GM12878 (cell line): ENCODE results near the gene HLA-DQB1. TPM values are rescaled to one million over a fixed set of nuclear protein-coding genes. Genes with fewer than 3 reads are reported as not detected.

Experiments
- BHLHE40 ChIP-seq, 2 experiments: fragments of 450-650 bp in 1 of 2; IDR thresholded peaks; 2 replicates each; pipeline ENCODE4 v1.6.1; 2011 to 2017; ENCODE audit warnings: low read depth in 2 of 2, borderline replicate concordance in 1 of 2, improper control_type of control experiment in 1 of 2, low read length in 1 of 2, mild to moderate bottlenecking in 1 of 2
- BMI1 ChIP-seq: fragments of 450-650 bp; IDR thresholded peaks from 2 replicates; pipeline ENCODE4 v1.6.1; 2016; ENCODE audit warnings: mild to moderate bottlenecking, moderate library complexity, borderline replicate concordance
- CBFB ChIP-seq: IDR thresholded peaks from 2 replicates; pipeline ENCODE4 v1.6.1; 2016; ENCODE audit warnings: antibody characterized with exemption, low read depth
- CBX5 ChIP-seq: sonication (generic); IDR thresholded peaks from 2 replicates; pipeline ENCODE4 v1.6.1; 2016; ENCODE audit warnings: low read depth, moderate library complexity, mild to moderate bottlenecking, inconsistent platforms
- CREM ChIP-seq: IDR thresholded peaks from 2 replicates; pipeline ENCODE4 v1.6.1; 2014; ENCODE audit warnings: antibody characterized with exemption, low read depth
- DPF2 ChIP-seq: fragments of 450-650 bp; IDR thresholded peaks from 2 replicates; pipeline ENCODE4 v1.6.1; 2017; ENCODE audit warnings: mild to moderate bottlenecking
- HDAC6 ChIP-seq: fragments of 200-600 bp; sonication (generic); IDR thresholded peaks from one replicate; pipeline ENCODE4 v1.8.0; 2017; ENCODE audit warnings: antibody characterized with exemption; ENCODE audit not compliant: unreplicated experiment
- JUND ChIP-seq: IDR thresholded peaks from 2 replicates; pipeline ENCODE4 v1.6.1; 2012; ENCODE audit warnings: low read depth, mild to moderate bottlenecking, low read length, improper control_type of control experiment, moderate library complexity
- KLF5 ChIP-seq: fragments of 450-650 bp; IDR thresholded peaks from 2 replicates; pipeline ENCODE4 v1.6.1; 2014; ENCODE audit warnings: mild to moderate bottlenecking; ENCODE audit not compliant: partially characterized antibody
- NBN ChIP-seq: fragments of 450-650 bp; IDR thresholded peaks from 2 replicates; pipeline ENCODE4 v1.6.1; 2016
- NFIC ChIP-seq: IDR thresholded peaks from 2 replicates; pipeline ENCODE4 v1.6.1; 2012; ENCODE audit warnings: low read depth, mild to moderate bottlenecking, inconsistent platforms, low read length, moderate library complexity
- NFYB ChIP-seq: IDR thresholded peaks from 2 replicates; pipeline ENCODE4 v1.6.1; 2011; ENCODE audit warnings: low read depth, mild to moderate bottlenecking, low read length, improper control_type of control experiment, moderate library complexity; ENCODE audit not compliant: insufficient read depth
- POLR2A ChIP-seq: IDR thresholded peaks from 2 replicates; pipeline ENCODE4 v1.6.1; 2011; ENCODE audit warnings: low read depth, mild to moderate bottlenecking, low read length
- POLR2AphosphoS2 ChIP-seq: IDR thresholded peaks from 2 replicates; pipeline ENCODE4 v1.6.1; 2011; ENCODE audit warnings: low read depth, mild to moderate bottlenecking, low read length, improper control_type of control experiment, moderate library complexity
- RFX5 ChIP-seq: IDR thresholded peaks from 2 replicates; pipeline ENCODE4 v1.6.1; 2011; ENCODE audit warnings: low read depth, low read length, improper control_type of control experiment
- SIN3A ChIP-seq: IDR thresholded peaks from 2 replicates; pipeline ENCODE4 v1.6.1; 2012; ENCODE audit warnings: low read depth, low read length, improper control_type of control experiment
- SUZ12 ChIP-seq: fragments of 200-600 bp; sonication (generic); IDR thresholded peaks from one replicate; pipeline ENCODE4 v1.6.1; 2018; ENCODE audit warnings: antibody characterized with exemption, mild to moderate bottlenecking; ENCODE audit not compliant: unreplicated experiment
- TCF12 ChIP-seq: IDR thresholded peaks from 2 replicates; pipeline ENCODE4 v1.6.1; 2011; ENCODE audit warnings: low read depth, mild to moderate bottlenecking, low read length
- TCF7 ChIP-seq: IDR thresholded peaks from 2 replicates; pipeline ENCODE4 v1.6.1; 2014; ENCODE audit warnings: antibody characterized with exemption, borderline replicate concordance
- ZNF217 ChIP-seq: fragments of 450-650 bp; IDR thresholded peaks from 2 replicates; pipeline ENCODE4 v1.6.1; 2017; ENCODE audit warnings: antibody characterized with exemption, mild to moderate bottlenecking
- ZNF24 ChIP-seq: fragments of 450-650 bp; IDR thresholded peaks from 2 replicates; pipeline ENCODE4 v1.6.1; 2017; ENCODE audit warnings: antibody characterized with exemption, mild to moderate bottlenecking
- ZNF274 ChIP-seq: IDR thresholded peaks from one replicate; pipeline ENCODE4 v1.8.0; 2011; ENCODE audit not compliant: insufficient read length, insufficient read depth
- polyA plus RNA-seq, 11 experiments: library from polyadenylated mRNA; depleted of rRNA in 4 of 11; unstranded in 6 of 11; stranded (reverse) in 5 of 11; fragments of >200 nt; fragmentation: Nextera tagmentation in 4 of 11; fragmentation: Illumina TruSeq in 1 of 11; extraction: Ambion mirVana in 4 of 11; extraction: Trizol in 1 of 11; gene quantifications; 1 replicate in 1 of 11; 2 replicates in 10 of 11; pipeline versions ENCODE4 v1.2.1 to v1.2.3, GENCODE V29; 2011 to 2016; ENCODE audit warnings: inconsistent platforms in 2 of 11, missing spikeins in 2 of 11, low read depth in 1 of 11
- total RNA-seq, 4 experiments: library from RNA; depleted of rRNA in 3 of 4; stranded (reverse); fragments of >200 nt in 3 of 4; fragmentation: Illumina TruSeq in 1 of 4; extraction: Trizol in 1 of 4; gene quantifications; 2 replicates each; pipeline versions ENCODE4 v1.2.1 to v1.2.3, GENCODE V29; 2013 to 2021
- TF ChIP-seq, protein P1 (sequence below): fragments of 450-650 bp; IDR thresholded peaks from 2 replicates; pipeline ENCODE4 v1.6.1; 2016; ENCODE audit warnings: mild to moderate bottlenecking
- TF ChIP-seq, protein P2 (sequence below): fragments of 450-650 bp; IDR thresholded peaks from 2 replicates; pipeline ENCODE4 v1.6.1; 2017; ENCODE audit warnings: mild to moderate bottlenecking
- TF ChIP-seq, protein P3 (sequence below): IDR thresholded peaks from 2 replicates; pipeline ENCODE4 v1.6.1; 2011; ENCODE audit warnings: low read depth, mild to moderate bottlenecking, low read length, moderate library complexity, borderline replicate concordance; ENCODE audit errors: extremely low read depth
- TF ChIP-seq, protein P4 (sequence below): fragments of 150-350 bp; IDR thresholded peaks from 2 replicates; pipeline ENCODE4 v1.6.1; 2014; ENCODE audit warnings: mild to moderate bottlenecking, low read depth, low read length

Gene HLA-DQB1
- total and polyA plus RNA-seq, 10 of the 15 experiments (the other 5 are each of a cell fraction or from before 2014, with no cell fraction given): 38.1 to 403 (median 91.4) TPM

DNA sequence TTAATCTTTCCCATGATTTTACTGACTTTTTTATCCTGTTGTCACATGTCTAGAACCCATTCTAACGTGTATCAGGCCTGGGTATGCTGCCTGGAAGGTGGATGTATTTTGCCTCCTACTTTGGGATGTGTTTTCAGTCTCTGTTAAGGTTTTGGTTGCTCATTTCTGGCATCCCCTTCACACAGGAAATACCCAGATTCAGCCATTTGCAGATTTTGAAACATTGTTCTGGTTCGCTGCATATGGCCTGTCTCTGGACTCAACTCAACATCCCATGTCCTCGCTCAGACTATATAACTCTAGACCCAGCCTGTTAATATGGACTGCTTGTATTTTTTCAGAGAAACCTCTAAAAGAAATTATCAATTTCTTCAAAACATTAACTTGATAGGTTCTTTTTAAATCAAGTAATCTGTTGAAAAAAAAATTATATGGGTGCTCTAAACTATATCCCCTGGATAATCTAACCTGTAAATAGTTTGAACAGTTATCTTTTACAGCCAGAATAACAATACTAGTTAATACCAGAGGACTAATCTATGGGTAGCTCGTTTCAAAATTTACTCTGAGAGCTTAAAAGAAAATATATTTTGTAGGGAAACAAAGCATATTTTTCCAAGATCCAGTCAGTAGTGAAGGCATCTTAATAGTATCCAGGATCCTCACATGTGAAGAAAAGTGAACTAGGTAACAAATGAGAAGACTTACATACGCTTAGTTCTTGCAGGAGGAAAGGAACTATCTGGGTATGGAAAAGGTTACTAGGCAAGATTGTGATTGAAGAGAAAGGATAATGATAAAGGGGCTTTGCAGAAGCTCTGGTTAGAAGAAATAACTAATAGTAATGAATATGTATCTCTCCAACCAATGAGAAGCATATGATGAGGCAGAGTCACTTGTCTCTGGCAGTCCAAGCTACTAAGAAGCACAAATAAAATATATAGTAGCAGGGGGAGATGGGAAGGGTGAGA lies 23.4 kb upstream of the HLA-DQB1 start (continued):
- no peak for TF ChIP-seq TCF7
- TF ChIP-seq NFYB: peak; percentile 96
- 0 out of 2 replicates have a peak, but pooled peaks have one; percentile 36 for TF ChIP-seq TCF12
- no peak for TF ChIP-seq SIN3A
- no peak for TF ChIP-seq KLF5
- no peak for TF ChIP-seq CBFB
- no peak for TF ChIP-seq ZNF274
- TF ChIP-seq POLR2AphosphoS2: no peak
- TF ChIP-seq, protein P1, sequence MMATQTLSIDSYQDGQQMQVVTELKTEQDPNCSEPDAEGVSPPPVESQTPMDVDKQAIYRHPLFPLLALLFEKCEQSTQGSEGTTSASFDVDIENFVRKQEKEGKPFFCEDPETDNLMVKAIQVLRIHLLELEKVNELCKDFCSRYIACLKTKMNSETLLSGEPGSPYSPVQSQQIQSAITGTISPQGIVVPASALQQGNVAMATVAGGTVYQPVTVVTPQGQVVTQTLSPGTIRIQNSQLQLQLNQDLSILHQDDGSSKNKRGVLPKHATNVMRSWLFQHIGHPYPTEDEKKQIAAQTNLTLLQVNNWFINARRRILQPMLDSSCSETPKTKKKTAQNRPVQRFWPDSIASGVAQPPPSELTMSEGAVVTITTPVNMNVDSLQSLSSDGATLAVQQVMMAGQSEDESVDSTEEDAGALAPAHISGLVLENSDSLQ: no peak
- TF ChIP-seq, protein P2, sequence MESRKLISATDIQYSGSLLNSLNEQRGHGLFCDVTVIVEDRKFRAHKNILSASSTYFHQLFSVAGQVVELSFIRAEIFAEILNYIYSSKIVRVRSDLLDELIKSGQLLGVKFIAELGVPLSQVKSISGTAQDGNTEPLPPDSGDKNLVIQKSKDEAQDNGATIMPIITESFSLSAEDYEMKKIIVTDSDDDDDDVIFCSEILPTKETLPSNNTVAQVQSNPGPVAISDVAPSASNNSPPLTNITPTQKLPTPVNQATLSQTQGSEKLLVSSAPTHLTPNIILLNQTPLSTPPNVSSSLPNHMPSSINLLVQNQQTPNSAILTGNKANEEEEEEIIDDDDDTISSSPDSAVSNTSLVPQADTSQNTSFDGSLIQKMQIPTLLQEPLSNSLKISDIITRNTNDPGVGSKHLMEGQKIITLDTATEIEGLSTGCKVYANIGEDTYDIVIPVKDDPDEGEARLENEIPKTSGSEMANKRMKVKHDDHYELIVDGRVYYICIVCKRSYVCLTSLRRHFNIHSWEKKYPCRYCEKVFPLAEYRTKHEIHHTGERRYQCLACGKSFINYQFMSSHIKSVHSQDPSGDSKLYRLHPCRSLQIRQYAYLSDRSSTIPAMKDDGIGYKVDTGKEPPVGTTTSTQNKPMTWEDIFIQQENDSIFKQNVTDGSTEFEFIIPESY: no peak
- TF ChIP-seq CREM: peak; percentile 89
- peak; percentile 53; the same call in 1 of the 2 replicates for TF ChIP-seq CBX5
- TF ChIP-seq HDAC6: no peak
- TF ChIP-seq DPF2: peak; percentile 50; the same call in 1 of the 2 replicates
- TF ChIP-seq POLR2A: peak; percentile 53
- no peak for TF ChIP-seq SUZ12
- peak; percentile 27 to 46; a peak in 1 of 4 replicates for TF ChIP-seq BHLHE40 (IDR thresholded peaks at IDR 0.05; ENCODE audit: borderline replicate concordance in 1 of 2, low read depth in 2 of 2, low read length in 1 of 2)
- no peak for TF ChIP-seq ZNF24
- peak; percentile 99 for TF ChIP-seq RFX5
- TF ChIP-seq BMI1: peak; percentile 19; the same call in 1 of the 2 replicates
- TF ChIP-seq NBN: 0 out of 2 replicates have a peak, but pooled peaks have one; percentile 25
- TF ChIP-seq NFIC: peak; percentile 88
- TF ChIP-seq JUND: no peak
- TF ChIP-seq, protein P3, sequence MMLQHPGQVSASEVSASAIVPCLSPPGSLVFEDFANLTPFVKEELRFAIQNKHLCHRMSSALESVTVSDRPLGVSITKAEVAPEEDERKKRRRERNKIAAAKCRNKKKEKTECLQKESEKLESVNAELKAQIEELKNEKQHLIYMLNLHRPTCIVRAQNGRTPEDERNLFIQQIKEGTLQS: no peak
- no peak; the same call in none of the 2 replicates for TF ChIP-seq ZNF217
- TF ChIP-seq, protein P4, sequence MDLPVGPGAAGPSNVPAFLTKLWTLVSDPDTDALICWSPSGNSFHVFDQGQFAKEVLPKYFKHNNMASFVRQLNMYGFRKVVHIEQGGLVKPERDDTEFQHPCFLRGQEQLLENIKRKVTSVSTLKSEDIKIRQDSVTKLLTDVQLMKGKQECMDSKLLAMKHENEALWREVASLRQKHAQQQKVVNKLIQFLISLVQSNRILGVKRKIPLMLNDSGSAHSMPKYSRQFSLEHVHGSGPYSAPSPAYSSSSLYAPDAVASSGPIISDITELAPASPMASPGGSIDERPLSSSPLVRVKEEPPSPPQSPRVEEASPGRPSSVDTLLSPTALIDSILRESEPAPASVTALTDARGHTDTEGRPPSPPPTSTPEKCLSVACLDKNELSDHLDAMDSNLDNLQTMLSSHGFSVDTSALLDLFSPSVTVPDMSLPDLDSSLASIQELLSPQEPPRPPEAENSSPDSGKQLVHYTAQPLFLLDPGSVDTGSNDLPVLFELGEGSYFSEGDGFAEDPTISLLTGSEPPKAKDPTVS: no peak
